Upper lobe of right lung (tissue), 1 donor: ENCODE measurements around the gene STX8. TPM values are rescaled to one million over a fixed set of nuclear protein-coding genes. Genes with fewer than 3 reads are reported as not detected.

Source experiments
- ATAC-seq: fragments of 200-7000 bp; cut with Tn5 transposase; one replicate; pipeline ENCODE4 v1.9.1; 2020; ENCODE audit warnings: mild to moderate bottlenecking, moderate library complexity
- DNase-seq: peaks from one replicate; pipeline ENCODE4 v3.0.0-alpha.2; 2020
- H3K27ac ChIP-seq: fragments of 200-600 bp; one replicate; pipeline ENCODE4 v1.8.0; 2022
- H3K27me3 ChIP-seq: fragments of 200-600 bp; one replicate; pipeline ENCODE4 v1.8.0; 2022; ENCODE audit warnings: mild to moderate bottlenecking
- H3K36me3 ChIP-seq: fragments of 200-600 bp; one replicate; pipeline ENCODE4 v1.8.0; 2022
- H3K4me1 ChIP-seq: fragments of 200-600 bp; one replicate; pipeline ENCODE4 v1.8.0; 2022
- H3K4me3 ChIP-seq: fragments of 200-600 bp; one replicate; pipeline ENCODE4 v1.8.0; 2022; ENCODE audit warnings: mild to moderate bottlenecking
- H3K9me3 ChIP-seq: fragments of 200-600 bp; one replicate; pipeline ENCODE4 v1.8.0; 2022
- CTCF ChIP-seq: fragments of 200-600 bp; IDR thresholded peaks from one replicate; pipeline ENCODE4 v1.8.0; 2022; ENCODE audit warnings: antibody characterized with exemption
- intact Hi-C: fragments of 100-400 bp; cut with DNase I; formaldehyde crosslinking; loops from one replicate; pipeline ENCODE4 v1.11.0; 2022
- total RNA-seq: library from RNA; stranded (reverse); fragmentation: NEBNext Ultra II Directional; extraction: Animal tissue kit (Norgen Biotek cat#: 25700); gene quantifications from one replicate; pipeline ENCODE4 v1.2.1, GENCODE V29; 2021
- donor health status: DM: no; HTN: yes; CAD: no; lungs with severe emphysema.

The STX8 gene
- total RNA-seq, 1 donor from 2014 or later = 52.5 TPM

DNA sequence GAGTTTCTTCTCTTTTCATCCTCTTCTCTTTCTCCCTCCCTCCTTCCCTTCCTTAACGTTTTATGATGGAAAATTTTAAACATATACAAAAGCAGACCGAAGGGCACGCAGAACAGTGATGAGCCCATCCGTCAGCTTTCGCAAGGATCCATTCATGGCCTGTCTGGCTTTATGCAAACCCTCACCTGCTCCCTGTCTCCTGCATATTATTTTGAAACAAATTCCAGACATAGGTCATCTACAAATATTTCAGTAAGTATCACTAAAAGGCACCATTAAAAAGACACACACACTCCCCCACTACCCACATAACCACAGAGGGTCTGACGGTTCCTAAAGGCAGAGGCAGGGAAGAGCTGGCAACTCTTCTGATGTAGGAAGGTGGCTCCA lies 319.3 kb downstream of the STX8 start:
- ATAC-seq (no peak), DNase-seq (no peak)
- TF ChIP-seq CTCF = peak; percentile 8
- H3K27ac ChIP-seq = no peak overlapping the region
- intact Hi-C loops = no loop called here
- H3K9me3 ChIP-seq = no peaks in the 10 kb centered on the region
- peaks cover 17% of the 10 kb centered on the region for H3K4me1 ChIP-seq
- H3K36me3 ChIP-seq = no peaks in the 10 kb centered on the region
- H3K4me3 ChIP-seq = no peak overlapping the region
- no peaks in the 10 kb centered on the region for H3K27me3 ChIP-seq

GRCh38 chr17:9255833-9256232 lies 319.8 kb downstream of the STX8 start:
- no peaks in the 10 kb centered on the region for H3K9me3 ChIP-seq
- H3K27ac ChIP-seq = no peak overlapping the region
- DNase-seq (no peak), ATAC-seq (no peak)
- intact Hi-C loops = no loop called here
- H3K27me3 ChIP-seq = no peaks in the 10 kb centered on the region
- TF ChIP-seq CTCF = no peak
- peaks cover 18% of the 10 kb centered on the region for H3K4me1 ChIP-seq
- no peak overlapping the region for H3K4me3 ChIP-seq
- no peaks in the 10 kb centered on the region for H3K36me3 ChIP-seq

- no peak overlapping the region for H3K27ac ChIP-seq
- no peaks in the 10 kb centered on the region for H3K9me3 ChIP-seq
- ATAC-seq = no peak
- no peaks in the 10 kb centered on the region for H3K36me3 ChIP-seq
- H3K4me1 ChIP-seq = peaks cover 18% of the 10 kb centered on the region
- intact Hi-C loops = no loop called here
- TF ChIP-seq CTCF = no peak
- no peak overlapping the region for H3K4me3 ChIP-seq
- H3K27me3 ChIP-seq = no peaks in the 10 kb centered on the region
- no peak for DNase-seq
Observed at GRCh38 chr17:9254841-9255240, 320.8 kb downstream of the STX8 start.

DNA sequence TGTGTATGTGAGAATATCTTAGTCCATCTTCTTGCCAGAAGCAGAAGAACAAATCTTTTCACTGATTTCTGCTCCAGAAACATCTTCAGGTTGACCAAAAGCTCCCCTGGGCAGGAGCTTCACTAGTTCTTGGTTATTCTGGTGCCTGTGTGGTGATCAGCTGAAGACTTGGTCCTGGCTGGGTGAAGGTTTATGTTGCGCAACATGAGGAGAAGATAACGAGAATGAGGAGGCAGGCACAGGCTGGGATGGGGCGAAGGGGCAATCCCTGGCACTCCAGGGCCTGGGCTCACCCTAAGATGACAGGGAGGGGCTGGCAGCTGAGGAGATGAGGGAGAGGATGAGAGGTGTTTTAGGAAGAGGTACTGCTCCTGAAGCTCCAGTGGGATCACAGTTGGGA lies 322.3 kb downstream of the STX8 start:
- Histone ChIP-seq H3K4me3 (no peak overlapping the region), H3K4me1 (peaks cover 18% of the 10 kb centered on the region), H3K27me3 (no peaks in the 10 kb centered on the region), H3K27ac (no peak overlapping the region), H3K36me3 (no peaks in the 10 kb centered on the region), H3K9me3 (no peaks in the 10 kb centered on the region)
- intact Hi-C loops = no loop called here
- no peak for TF ChIP-seq CTCF
- ATAC-seq (no peak), DNase-seq (no peak)

- Histone ChIP-seq H3K36me3 (no peaks in the 10 kb centered on the region), H3K4me1 (peaks cover 4% of the 10 kb centered on the region), H3K27me3 (no peaks in the 10 kb centered on the region), H3K27ac (no peak overlapping the region), H3K9me3 (no peaks in the 10 kb centered on the region), H3K4me3 (no peak overlapping the region)
- DNase-seq (no peak), ATAC-seq (peak; percentile 75)
- TF ChIP-seq CTCF = no peak
- intact Hi-C loops = no loop called here
Observed at GRCh38 chr17:9251273-9251672, 324.3 kb downstream of the STX8 start.

DNA sequence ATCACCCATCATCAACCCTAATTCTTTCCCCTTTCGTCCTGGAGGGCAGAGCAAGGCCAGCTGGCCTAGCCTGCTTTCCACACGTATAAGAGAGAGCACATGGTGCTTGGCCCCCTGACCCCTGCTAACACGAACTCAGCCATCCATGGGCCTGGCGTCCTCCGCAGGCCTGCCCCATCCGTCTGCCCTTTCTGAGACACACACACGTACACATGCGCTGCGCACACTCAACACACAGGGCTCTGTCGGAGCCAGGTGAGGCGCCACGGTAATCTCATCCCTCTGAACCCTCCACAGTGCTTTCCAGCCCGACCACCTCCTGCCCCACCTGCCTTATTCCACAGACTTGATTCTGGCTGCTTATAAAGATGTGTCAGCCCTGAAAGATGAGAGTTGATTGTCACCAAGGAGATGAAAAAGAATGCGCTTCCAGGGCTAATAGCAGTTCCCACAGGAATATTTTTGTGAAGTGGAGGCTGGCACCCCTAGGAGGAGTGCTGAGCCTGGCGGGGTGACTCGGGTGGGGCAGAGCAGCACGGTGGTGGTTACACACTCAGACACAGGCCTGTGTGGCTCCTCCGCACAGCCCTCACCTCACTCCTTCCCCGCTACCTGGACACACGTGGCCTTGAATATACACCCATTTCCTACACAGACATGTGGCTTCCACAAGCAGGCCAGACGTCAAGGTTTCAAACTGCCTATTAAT lies 326.2 kb downstream of the STX8 start:
- Histone ChIP-seq H3K36me3 (no peaks in the 10 kb centered on the region), H3K27me3 (no peaks in the 10 kb centered on the region), H3K27ac (no peak overlapping the region), H3K4me3 (no peak overlapping the region), H3K4me1 (peaks cover 11% of the 10 kb centered on the region), H3K9me3 (no peaks in the 10 kb centered on the region)
- DNase-seq (no peak), ATAC-seq (no peak)
- intact Hi-C loops = no loop called here
- no peak for TF ChIP-seq CTCF
